Measurements from ENCODE around the gene POMGNT2. TPM values are rescaled to one million over a fixed set of nuclear protein-coding genes. Genes with fewer than 3 reads are reported as not detected.
A peak's percentile ranks its signal among the peaks of the same experiment; 100 is the strongest.

The POMGNT2 gene
- total and polyA plus RNA-seq, 2 of the 8 experiments (the other 6 are each of a cell fraction or from before 2014, with no cell fraction given) = 13.6 to 35.7 TPM

- no peak for DNase-seq (ENCODE audit: low read depth in 1 of 2, low spot score in 2 of 2)
- no peak for FAIRE-seq
- Histone ChIP-seq H3K4me2 (ENCODE audit: insufficient read depth in 1 of 2, low read depth in 2 of 2, low read length in 2 of 2) (no peak overlapping the region), H2AFZ (ENCODE audit: low read length) (no peak overlapping the region), H2BK15ac (ENCODE audit: low read length) (no peak overlapping the region), H3K56ac (replicated peaks; ENCODE audit: insufficient read length, low read depth, low read length) (no peak overlapping the region), H3K9me3 (ENCODE audit: insufficient read depth in 2 of 2, low read depth in 1 of 2, low read length in 1 of 2) (peaks cover 3 to 21% of the 10 kb centered on the region in 2 experiments; a peak in 2 of 4 replicates), H3K9ac (replicated peaks in 1 of 4; ENCODE audit: extremely low read depth in 1 of 4, low read depth in 3 of 4, low read length in 3 of 4) (no peak overlapping the region), H3K23ac (ENCODE audit: insufficient read length) (no peak overlapping the region), H3K18ac (ENCODE audit: extremely low read depth, low read length) (no peak overlapping the region), H3K4me1 (replicated peaks in 1 of 4; ENCODE audit: control insufficient read depth in 3 of 4, insufficient read depth in 4 of 4, low read length in 3 of 4) (peaks cover 0 to 3% (median 0%) of the 10 kb centered on the region in 4 experiments; a peak in 1 of 7 replicates), H2BK12ac (ENCODE audit: low read depth, low read length) (peak overlapping the region; percentile 27; the same call in 1 of the 2 replicates), H3K79me1 (ENCODE audit: low read depth, low read length) (no peaks in the 10 kb centered on the region), H3K79me2 (ENCODE audit: control insufficient read depth in 1 of 2, insufficient read depth in 2 of 2, low read length in 2 of 2) (no peaks in the 10 kb centered on the region), H3K4ac (replicated peaks; ENCODE audit: insufficient read length, low read depth, low read length) (no peak overlapping the region), H4K20me1 (replicated peaks in 1 of 2; ENCODE audit: control insufficient read depth in 1 of 2, insufficient read depth in 2 of 2, low read length in 2 of 2) (no peaks in the 10 kb centered on the region), H3K14ac (ENCODE audit: insufficient read length) (no peak overlapping the region), H3K23me2 (ENCODE audit: low read depth, low read length) (no peaks in the 10 kb centered on the region), H3K27ac (ENCODE audit: low read depth, low read length) (no peak overlapping the region), H4K91ac (replicated peaks; ENCODE audit: insufficient read length, low read length) (no peak overlapping the region), H4K5ac (ENCODE audit: insufficient read length, low read depth, low read length) (no peak overlapping the region), H2AK5ac (ENCODE audit: low read depth, low read length) (peak overlapping the region; percentile 75; the same call in 1 of the 2 replicates), H2BK5ac (ENCODE audit: low read depth, low read length) (no peak overlapping the region), H2BK20ac (ENCODE audit: low read length) (no peak overlapping the region), H3K4me3 (ENCODE audit: extremely low read depth in 1 of 4, insufficient read depth in 2 of 4, low read depth in 3 of 4, low read length in 4 of 4) (no peak overlapping the region), H3K27me3 (replicated peaks in 1 of 4; ENCODE audit: control insufficient read depth in 3 of 4, extremely low read depth in 1 of 4, insufficient read depth in 3 of 4, low read length in 3 of 4) (no peaks in the 10 kb centered on the region), H3K36me3 (ENCODE audit: control insufficient read depth in 2 of 4, insufficient read depth in 4 of 4, low read length in 3 of 4) (peaks cover 0 to 4% (median 2%) of the 10 kb centered on the region in 4 experiments; a peak in 3 of 8 replicates), H4K8ac (ENCODE audit: extremely low read depth, insufficient read depth, low read length) (no peak overlapping the region), H2BK120ac (replicated peaks; ENCODE audit: low read depth, low read length) (no peak overlapping the region)
- CTCF ChIA-PET (ENCODE audit: partially characterized antibody) = interaction anchor here (1.1 to 1.4 kb wide), 2 partner anchors 8 to 101 kb away, joined by 4 to 6 read pairs; no protein-coding TSS in a partner anchor
- no peak for TF ChIP-seq KDM4A (IDR thresholded peaks at IDR 0.05; ENCODE audit: low read depth, low read length, severe bottlenecking)
- TF ChIP-seq CTBP2 (IDR thresholded peaks at IDR 0.05; ENCODE audit: borderline replicate concordance, insufficient read depth, insufficient read length, low read length) = no peak
- no peak for TF ChIP-seq POLR2A (IDR thresholded peaks at IDR 0.05; ENCODE audit: control extremely low read depth in 1 of 2, low read depth in 2 of 2, low read length in 2 of 2)
- no peak for TF ChIP-seq HDAC2 (IDR thresholded peaks at IDR 0.05; ENCODE audit: borderline replicate concordance in 1 of 2, low read depth in 2 of 2, low read length in 2 of 2)
- TF ChIP-seq NRF1 (IDR thresholded peaks at IDR 0.05; ENCODE audit: low read depth, low read length) = no peak
- TF ChIP-seq BACH1 (IDR thresholded peaks at IDR 0.05; ENCODE audit: low read length) = no peak
- POLR2A ChIA-PET (ENCODE audit: partially characterized antibody) = no interaction called here
- 76% methylated on average over 5 of the region's 5 CpGs; no CpG with 5 or more reads in 1 of the 2 experiments for WGBS, 2 experiments (ENCODE audit: extremely low coverage in 1 of 2, insufficient coverage in 1 of 2, insufficient read length in 1 of 2, insufficient replicate concordance in 2 of 2, low coverage in 1 of 2, low lambda C conversion rate in 2 of 2, missing lambda C conversion rate in 1 of 2)
Observed at GRCh38 chr3:43063114-43063513, 42.8 kb downstream of the POMGNT2 start.
